A673 (cell line): ENCODE data around the gene HAL. TPM values are rescaled to one million over a fixed set of nuclear protein-coding genes. Genes with fewer than 3 reads are reported as not detected.

ENCODE experiments used
- BruUV-seq: library from RNA; stranded (reverse); fragments of 400-500 nt; replicated peaks from 2 replicates; lab custom pipeline; 2021; lab: Mats Ljungman, UMichigan
- CTCF ChIA-PET: fragments of 300-600 bp; sonication (Branson Sonifier 250); formaldehyde crosslinking; loops from one replicate; lab custom pipeline; 2022; ENCODE audit warnings: antibody characterized with exemption; lab: Charles Lee
- POLR2A ChIA-PET: fragments of 300-600 bp; sonication (Branson Sonifier 250); formaldehyde crosslinking; loops from one replicate; lab custom pipeline; 2022; ENCODE audit warnings: antibody characterized with exemption; ENCODE audit not compliant: low non-redundant PET; lab: Charles Lee
- DNase-seq: peaks from one replicate; pipeline ENCODE4 v3.0.0-alpha.2; 2015; ENCODE audit warnings: low spot score
- H3K27ac ChIP-seq: fragments of 200-600 bp; sonication (generic); 2 replicates; pipeline ENCODE4 v1.5.1; 2016; ENCODE audit warnings: mixed run types, low read depth, mild to moderate bottlenecking, mixed read lengths, antibody characterized with exemption, low read length; ENCODE audit not compliant: poor library complexity, severe bottlenecking
- H3K27me3 ChIP-seq: fragments of 200-600 bp; sonication (generic); replicated peaks from 2 replicates; pipeline ENCODE4 v1.6.1; 2017; ENCODE audit warnings: mixed run types, low read depth, mild to moderate bottlenecking, mixed read lengths, antibody characterized with exemption, low read length; ENCODE audit not compliant: insufficient read depth, poor library complexity
- H3K36me3 ChIP-seq: fragments of 200-600 bp; sonication (generic); 2 replicates; pipeline ENCODE4 v1.6.1; 2016; ENCODE audit warnings: mixed run types, mild to moderate bottlenecking, mixed read lengths, antibody characterized with exemption, low read length; ENCODE audit not compliant: insufficient read depth, poor library complexity, severe bottlenecking
- H3K4me1 ChIP-seq: fragments of 200-600 bp; sonication (generic); 2 replicates; pipeline ENCODE4 v1.6.1; 2017; ENCODE audit warnings: mixed run types, mild to moderate bottlenecking, mixed read lengths, antibody characterized with exemption, low read length; ENCODE audit not compliant: insufficient read depth, poor library complexity, severe bottlenecking
- H3K4me3 ChIP-seq: fragments of 200-600 bp; sonication (generic); 2 replicates; pipeline ENCODE4 v1.5.1; 2016; ENCODE audit warnings: low read depth, mixed run types, mild to moderate bottlenecking, mixed read lengths, low read length; ENCODE audit not compliant: poor library complexity, severe bottlenecking
- H3K9me3 ChIP-seq: fragments of 200-600 bp; sonication (generic); 2 replicates; pipeline ENCODE4 v1.6.1; 2016; ENCODE audit warnings: mixed run types, low read depth, mild to moderate bottlenecking, mixed read lengths, antibody characterized with exemption, low read length; ENCODE audit not compliant: poor library complexity, severe bottlenecking
- EZH2 ChIP-seq: fragments of 200-600 bp; sonication (generic); IDR thresholded peaks from 2 replicates; pipeline ENCODE4 v1.6.1; 2017; ENCODE audit warnings: borderline replicate concordance, low read depth, mild to moderate bottlenecking, mixed read lengths, antibody characterized with exemption, low read length; ENCODE audit not compliant: poor library complexity, severe bottlenecking
- intact Hi-C: fragments of 100-400 bp; cut with micrococcal nuclease; formaldehyde crosslinking; loops from one replicate; pipeline ENCODE4 v1.10.0; 2022; ENCODE audit not compliant: unreplicated experiment
- total RNA-seq: library from RNA; stranded (reverse); gene quantifications from 2 replicates; pipeline ENCODE4 v1.2.3, GENCODE V29; 2021
- TF ChIP-seq, protein P1 (sequence below): fragments of 300-800, 200-600 bp; sonication (generic); conservative IDR thresholded peaks from 2 replicates; pipeline ENCODE4 v1.5.1; 2017; ENCODE audit warnings: low read depth, mild to moderate bottlenecking, antibody characterized with exemption, low read length, moderate library complexity, mixed read lengths

The HAL gene
- total RNA-seq, 1 experiment from 2014 or later: 1.6 TPM

DNA sequence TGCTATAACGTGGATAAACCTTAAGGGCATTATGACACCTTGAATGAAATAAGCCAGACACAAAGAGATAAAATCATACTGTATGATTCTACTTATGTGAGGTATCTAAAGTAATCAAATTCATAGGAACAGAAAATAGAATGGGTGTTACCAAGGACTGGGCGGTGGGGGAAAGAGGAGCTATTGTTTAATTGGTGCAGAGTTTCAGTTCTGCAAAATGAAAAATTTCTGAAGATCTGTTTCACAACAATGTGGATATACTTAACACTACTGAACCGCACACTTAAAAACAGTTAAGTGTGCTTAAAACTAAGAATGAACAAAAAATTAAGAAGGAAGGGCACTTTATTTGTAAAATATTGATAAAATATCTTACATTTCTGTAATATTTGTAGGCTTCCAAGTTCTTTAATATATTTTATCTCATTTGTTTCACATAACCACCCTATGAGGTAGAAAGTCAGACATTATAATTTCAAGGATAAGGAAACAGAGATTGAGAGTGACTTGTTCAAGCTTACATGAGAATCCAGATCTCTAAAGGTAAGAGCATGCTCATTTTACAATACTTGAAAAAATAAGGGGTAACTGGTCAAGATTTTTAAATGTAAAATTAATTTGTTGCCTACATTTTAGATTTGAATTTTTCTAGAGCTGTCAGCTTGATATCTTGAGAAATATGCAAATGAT lies 24.3 kb upstream of the HAL start:
- CTCF ChIA-PET: interaction anchor here (0.6 kb wide), 1 partner anchor 696 kb away, joined by 3 read pairs; no protein-coding TSS in a partner anchor

DNA sequence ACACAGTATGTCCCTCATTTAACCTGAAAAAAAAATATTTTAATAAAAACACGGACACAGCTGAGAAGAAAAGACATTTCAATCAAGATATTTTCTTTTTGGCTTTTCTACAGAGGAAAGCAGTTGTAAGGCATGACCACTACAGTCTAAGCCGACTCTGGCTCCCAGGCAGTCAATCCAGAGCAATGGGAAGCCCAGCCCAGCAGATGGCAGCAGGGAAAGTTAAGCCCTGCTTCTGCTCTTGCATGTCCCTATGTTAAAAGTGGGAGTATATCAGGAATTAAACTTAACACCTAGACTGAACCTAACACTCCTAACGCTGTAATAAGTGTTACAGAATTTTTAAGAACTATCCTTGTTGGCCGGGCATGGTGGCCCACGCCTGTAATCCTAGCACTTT lies 19.5 kb upstream of the HAL start:
- peak; percentile 27 for DNase-seq
- H3K9me3 ChIP-seq: no peaks in the 10 kb centered on the region
- no peak overlapping the region for H3K4me3 ChIP-seq
- no peaks in the 10 kb centered on the region for H3K27me3 ChIP-seq
- no peaks in the 10 kb centered on the region for H3K4me1 ChIP-seq
- BruUV-seq: no TSS peak
- ChIA-PET CTCF (no interaction called here), POLR2A (no interaction called here)
- TF ChIP-seq, protein P1, sequence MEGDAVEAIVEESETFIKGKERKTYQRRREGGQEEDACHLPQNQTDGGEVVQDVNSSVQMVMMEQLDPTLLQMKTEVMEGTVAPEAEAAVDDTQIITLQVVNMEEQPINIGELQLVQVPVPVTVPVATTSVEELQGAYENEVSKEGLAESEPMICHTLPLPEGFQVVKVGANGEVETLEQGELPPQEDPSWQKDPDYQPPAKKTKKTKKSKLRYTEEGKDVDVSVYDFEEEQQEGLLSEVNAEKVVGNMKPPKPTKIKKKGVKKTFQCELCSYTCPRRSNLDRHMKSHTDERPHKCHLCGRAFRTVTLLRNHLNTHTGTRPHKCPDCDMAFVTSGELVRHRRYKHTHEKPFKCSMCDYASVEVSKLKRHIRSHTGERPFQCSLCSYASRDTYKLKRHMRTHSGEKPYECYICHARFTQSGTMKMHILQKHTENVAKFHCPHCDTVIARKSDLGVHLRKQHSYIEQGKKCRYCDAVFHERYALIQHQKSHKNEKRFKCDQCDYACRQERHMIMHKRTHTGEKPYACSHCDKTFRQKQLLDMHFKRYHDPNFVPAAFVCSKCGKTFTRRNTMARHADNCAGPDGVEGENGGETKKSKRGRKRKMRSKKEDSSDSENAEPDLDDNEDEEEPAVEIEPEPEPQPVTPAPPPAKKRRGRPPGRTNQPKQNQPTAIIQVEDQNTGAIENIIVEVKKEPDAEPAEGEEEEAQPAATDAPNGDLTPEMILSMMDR: peak; percentile 51
- no peak for TF ChIP-seq EZH2
- intact Hi-C loops: loop anchor here (5.0 kb wide), 1 partner anchor 502 kb away; no protein-coding TSS in a partner anchor
- H3K36me3 ChIP-seq: peaks cover 15% of the 10 kb centered on the region
- no peak overlapping the region for H3K27ac ChIP-seq

More for the DNA sequence above, 24.3 kb upstream of the HAL start:
- no peaks in the 10 kb centered on the region for H3K4me1 ChIP-seq
- no peak for DNase-seq
- TF ChIP-seq EZH2: no peak
- TF ChIP-seq, protein P1: no peak
- H3K27ac ChIP-seq: no peak overlapping the region
- POLR2A ChIA-PET: no interaction called here
- no peaks in the 10 kb centered on the region for H3K27me3 ChIP-seq
- H3K9me3 ChIP-seq: no peaks in the 10 kb centered on the region
- no peaks in the 10 kb centered on the region for H3K36me3 ChIP-seq
- intact Hi-C loops: no loop called here
- no TSS peak for BruUV-seq
- no peak overlapping the region for H3K4me3 ChIP-seq

DNA sequence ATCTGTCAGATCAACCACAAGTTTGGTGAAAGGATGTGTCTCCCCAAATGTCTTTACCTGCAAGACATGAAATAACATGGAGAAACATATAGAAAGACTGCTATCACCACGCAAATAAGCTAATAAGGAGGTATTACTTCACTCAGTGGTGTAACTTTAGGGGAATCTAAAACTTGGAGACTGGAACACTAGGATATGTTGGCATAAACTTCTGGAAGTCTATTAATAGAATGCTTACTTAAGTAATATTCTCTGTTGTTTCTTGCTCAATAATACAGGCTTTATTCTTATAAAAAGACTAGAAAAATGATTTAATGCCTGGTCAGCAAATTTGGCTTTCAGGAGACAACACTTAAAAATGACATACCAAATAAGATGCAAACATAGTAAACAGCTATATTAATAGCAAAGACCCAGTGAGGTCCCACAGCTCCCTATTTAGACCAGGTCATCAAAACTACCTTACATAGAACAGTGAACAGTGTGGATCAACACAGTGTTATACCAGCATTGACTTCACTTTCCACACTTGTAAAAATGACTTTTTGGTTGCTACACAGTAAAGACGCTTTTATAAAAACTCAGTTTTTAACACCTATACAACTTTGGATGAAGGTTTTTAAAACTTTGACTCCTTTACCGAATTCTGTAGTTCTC lies 18.9 kb upstream of the HAL start:
- TF ChIP-seq EZH2: no peak
- TF ChIP-seq, protein P1: no peak
- Histone ChIP-seq H3K4me3 (no peak overlapping the region), H3K27ac (no peak overlapping the region), H3K4me1 (no peaks in the 10 kb centered on the region), H3K36me3 (peaks cover 15% of the 10 kb centered on the region), H3K9me3 (no peaks in the 10 kb centered on the region), H3K27me3 (no peaks in the 10 kb centered on the region)
- CTCF ChIA-PET: no interaction called here
- POLR2A ChIA-PET: no interaction called here
- intact Hi-C loops: loop anchor here (5.0 kb wide), 1 partner anchor 502 kb away; no protein-coding TSS in a partner anchor
- no TSS peak for BruUV-seq
- DNase-seq: no peak
